Measurements from ENCODE around the gene LRMDA. TPM values are rescaled to one million over a fixed set of nuclear protein-coding genes. Genes with fewer than 3 reads are reported as not detected.

Gene LRMDA
- total and polyA plus RNA-seq, 3 experiments from 2014 or later = not detected

DNA sequence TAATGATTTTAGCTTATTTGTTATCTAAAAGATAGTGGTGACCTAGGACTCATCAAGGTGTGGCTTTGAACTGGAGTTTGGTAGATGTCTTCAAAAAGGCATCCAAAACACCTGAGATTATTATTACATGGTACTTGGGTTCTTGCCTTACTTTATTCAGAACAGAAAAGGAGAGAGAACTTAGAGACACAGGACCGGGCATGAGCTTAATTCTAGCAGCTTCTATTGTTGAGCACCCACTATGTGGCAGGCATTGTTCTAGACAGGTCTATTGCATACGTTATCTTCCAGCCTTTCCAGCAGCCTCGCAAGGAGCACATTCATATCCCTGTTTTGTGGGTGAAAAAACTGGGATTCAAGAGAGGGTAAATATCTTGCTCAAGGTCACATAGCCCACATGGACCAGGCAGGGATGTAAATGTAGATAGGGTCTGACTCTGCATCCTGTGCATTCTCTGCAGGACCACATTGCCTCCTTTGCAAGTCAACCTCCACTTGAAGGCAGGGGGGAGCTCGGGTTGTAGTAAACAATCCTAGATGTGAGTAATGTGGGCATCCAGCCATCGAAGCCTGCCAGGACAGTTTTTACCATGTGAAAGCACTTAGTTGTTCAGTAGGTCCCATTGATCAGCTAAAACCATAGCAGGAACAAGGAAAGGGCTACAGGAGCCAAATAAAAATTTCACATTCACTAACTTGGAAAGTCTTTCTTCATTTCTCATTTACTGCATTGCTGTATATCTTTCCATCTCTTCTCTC is 551.4 kb downstream of the LRMDA start:
- H3K36me3 ChIP-seq (ENCODE audit: insufficient read depth, low read length) = no peaks in the 10 kb centered on the region
- ChIA-PET POLR2A (no interaction called here), CTCF (no interaction called here)
- Mint-ChIP-seq H3K4me1 (no peaks in the 10 kb centered on the region), H3K9me3 (peaks cover 0 to 2% (median 0%) of the 10 kb centered on the region in 5 donors), H3K27me3 (peaks cover 0 to 2% of the 10 kb centered on the region in 2 donors), H3K36me3 (no peaks in the 10 kb centered on the region), H3K4me3 (no peak overlapping the region), H3K27ac (no peak overlapping the region)
- H3K4me3 ChIP-seq (ENCODE audit: low read length) = no peak overlapping the region
- no peaks in the 10 kb centered on the region for H3K4me1 ChIP-seq (ENCODE audit: insufficient read depth, low read length)
- DNase-seq = no peak
- H3K9me3 ChIP-seq (ENCODE audit: low read length) = no peaks in the 10 kb centered on the region
- H3K27me3 ChIP-seq (ENCODE audit: insufficient read depth, low read length, poor library complexity, severe bottlenecking) = no peaks in the 10 kb centered on the region
- H3K27ac ChIP-seq (ENCODE audit: low read depth, low read length) = no peak overlapping the region

DNA sequence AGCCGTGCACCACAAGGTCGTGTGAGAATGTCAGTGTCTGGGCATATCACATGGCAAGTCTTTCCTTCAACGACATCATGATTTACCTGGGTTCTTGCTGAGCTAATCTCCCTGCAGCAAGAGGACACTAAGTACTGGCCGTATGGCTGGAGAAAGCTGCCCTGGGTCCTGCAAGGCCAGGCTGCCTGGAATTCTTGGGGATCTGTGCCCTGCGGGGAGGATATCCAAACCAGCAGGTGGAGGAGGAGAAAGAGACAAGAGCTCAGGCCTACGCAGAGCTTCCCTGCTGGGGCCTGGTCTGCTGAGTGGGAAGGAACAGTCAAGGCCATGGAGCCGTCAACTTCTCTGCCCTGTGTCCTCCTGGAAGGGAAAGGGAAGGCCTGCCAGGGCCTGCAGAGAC is 552.6 kb downstream of the LRMDA start:
- Histone ChIP-seq H3K36me3 (ENCODE audit: insufficient read depth, low read length) (no peaks in the 10 kb centered on the region), H3K4me1 (ENCODE audit: insufficient read depth, low read length) (no peaks in the 10 kb centered on the region), H3K9me3 (ENCODE audit: low read length) (no peaks in the 10 kb centered on the region), H3K27me3 (ENCODE audit: insufficient read depth, low read length, poor library complexity, severe bottlenecking) (no peaks in the 10 kb centered on the region), H3K4me3 (ENCODE audit: low read length) (no peak overlapping the region), H3K27ac (ENCODE audit: low read depth, low read length) (no peak overlapping the region)
- H3K4me3 Mint-ChIP-seq = no peak overlapping the region
- ChIA-PET POLR2A (no interaction called here), CTCF (no interaction called here)
- H3K27ac Mint-ChIP-seq = no peak overlapping the region
- no peaks in the 10 kb centered on the region for H3K36me3 Mint-ChIP-seq
- DNase-seq = no peak
- no peaks in the 10 kb centered on the region for H3K4me1 Mint-ChIP-seq
- H3K27me3 Mint-ChIP-seq = no peaks in the 10 kb centered on the region
- peaks cover 0 to 2% (median 0%) of the 10 kb centered on the region in 5 donors for H3K9me3 Mint-ChIP-seq

DNA sequence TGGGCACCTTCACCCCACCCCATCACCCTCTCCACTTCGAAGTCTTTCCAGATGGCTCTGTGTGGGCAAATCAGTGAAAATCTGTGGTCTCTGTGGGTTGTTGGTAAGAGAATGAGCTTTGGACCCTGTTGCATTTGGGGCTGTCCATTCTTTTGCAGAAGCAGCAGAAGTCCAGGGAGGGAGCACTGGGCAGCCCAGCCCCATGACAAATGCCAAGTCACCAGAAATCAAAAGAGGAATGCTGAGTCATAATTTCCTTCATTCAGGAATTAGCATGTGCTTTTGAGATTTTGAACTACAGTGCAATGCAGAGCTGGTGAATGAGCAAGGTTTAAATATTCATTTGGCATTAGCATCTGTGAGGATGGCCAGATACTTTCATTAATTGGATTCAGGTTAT is 556.2 kb downstream of the LRMDA start:
- Mint-ChIP-seq H3K27me3 (no peaks in the 10 kb centered on the region), H3K4me3 (no peak overlapping the region), H3K4me1 (no peaks in the 10 kb centered on the region), H3K9me3 (peaks cover 0 to 2% (median 0%) of the 10 kb centered on the region in 5 donors), H3K36me3 (no peaks in the 10 kb centered on the region), H3K27ac (no peak overlapping the region)
- Histone ChIP-seq H3K4me1 (ENCODE audit: insufficient read depth, low read length) (no peaks in the 10 kb centered on the region), H3K36me3 (ENCODE audit: insufficient read depth, low read length) (no peaks in the 10 kb centered on the region), H3K27me3 (ENCODE audit: insufficient read depth, low read length, poor library complexity, severe bottlenecking) (no peaks in the 10 kb centered on the region), H3K27ac (ENCODE audit: low read depth, low read length) (no peak overlapping the region), H3K4me3 (ENCODE audit: low read length) (no peak overlapping the region), H3K9me3 (ENCODE audit: low read length) (no peaks in the 10 kb centered on the region)
- ChIA-PET POLR2A (no interaction called here), CTCF (no interaction called here)
- no peak for DNase-seq

DNA sequence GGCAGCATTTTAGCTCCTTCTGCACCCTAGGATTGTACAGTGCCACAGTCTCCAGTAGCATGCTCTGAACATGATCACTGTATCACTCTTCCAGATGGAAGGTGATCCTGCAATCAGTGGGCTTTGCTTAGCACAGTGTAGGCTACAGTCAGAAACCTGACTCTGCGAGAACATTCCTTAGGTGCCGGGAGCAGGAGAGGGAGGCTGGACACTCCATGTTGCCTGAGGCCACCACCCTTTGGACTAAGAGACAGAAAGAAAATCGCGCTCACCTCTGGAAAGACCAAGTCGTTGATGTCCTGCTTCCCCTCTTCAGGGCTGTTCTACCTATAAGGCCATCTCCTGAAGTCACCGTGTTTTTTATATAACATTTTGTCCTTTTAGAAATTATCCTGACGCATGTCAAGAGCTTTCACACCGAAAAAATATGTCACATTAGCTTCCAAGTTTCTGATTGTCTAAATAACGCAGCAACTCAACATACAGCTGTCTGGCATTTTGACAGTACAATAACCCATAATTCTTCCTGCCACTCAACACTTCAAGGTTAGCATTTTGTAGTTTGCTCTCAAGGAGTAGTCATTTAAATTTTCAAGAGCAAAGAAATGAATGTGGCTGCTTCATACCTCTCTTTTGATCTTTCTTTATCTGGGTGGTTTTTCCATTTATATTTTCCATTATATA is 563.1 kb downstream of the LRMDA start:
- Histone ChIP-seq H3K27me3 (ENCODE audit: insufficient read depth, low read length, poor library complexity, severe bottlenecking) (no peaks in the 10 kb centered on the region), H3K36me3 (ENCODE audit: insufficient read depth, low read length) (no peaks in the 10 kb centered on the region), H3K4me3 (ENCODE audit: low read length) (no peak overlapping the region), H3K9me3 (ENCODE audit: low read length) (no peaks in the 10 kb centered on the region), H3K4me1 (ENCODE audit: insufficient read depth, low read length) (no peaks in the 10 kb centered on the region), H3K27ac (ENCODE audit: low read depth, low read length) (no peak overlapping the region)
- H3K4me1 Mint-ChIP-seq = no peaks in the 10 kb centered on the region
- H3K36me3 Mint-ChIP-seq = no peaks in the 10 kb centered on the region
- POLR2A ChIA-PET = no interaction called here
- peaks cover 0 to 4% (median 0%) of the 10 kb centered on the region in 5 donors for H3K9me3 Mint-ChIP-seq
- DNase-seq = no peak
- H3K27me3 Mint-ChIP-seq = peaks cover 0 to 3% of the 10 kb centered on the region in 2 donors
- CTCF ChIA-PET = no interaction called here
- H3K27ac Mint-ChIP-seq = no peak overlapping the region
- H3K4me3 Mint-ChIP-seq = no peak overlapping the region

DNA sequence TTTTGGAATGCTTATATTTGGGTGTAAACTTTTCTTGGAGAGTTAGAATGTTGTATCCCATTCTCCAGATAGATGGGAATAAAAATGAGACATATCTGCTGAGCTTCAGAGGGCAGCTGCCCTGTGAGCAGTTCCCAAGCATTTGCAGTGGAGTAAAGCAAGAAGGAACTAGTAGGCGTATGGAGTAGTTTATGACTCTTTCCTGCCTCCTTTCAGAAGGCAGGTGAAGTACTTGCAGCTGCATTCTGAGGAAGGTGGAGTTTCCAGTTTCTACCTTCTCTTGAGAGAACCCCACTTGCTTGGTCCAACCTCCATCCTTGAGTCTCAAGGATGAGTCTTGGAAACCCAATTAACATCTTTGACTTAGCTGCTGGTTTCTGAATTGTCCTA is 563.6 kb downstream of the LRMDA start:
- ChIA-PET POLR2A (no interaction called here), CTCF (no interaction called here)
- no peaks in the 10 kb centered on the region for H3K36me3 ChIP-seq (ENCODE audit: insufficient read depth, low read length)
- Mint-ChIP-seq H3K4me1 (no peaks in the 10 kb centered on the region), H3K9me3 (peaks cover 0 to 4% (median 0%) of the 10 kb centered on the region in 5 donors), H3K4me3 (no peak overlapping the region), H3K27me3 (peaks cover 0 to 3% of the 10 kb centered on the region in 2 donors), H3K36me3 (no peaks in the 10 kb centered on the region), H3K27ac (no peak overlapping the region)
- H3K27me3 ChIP-seq (ENCODE audit: insufficient read depth, low read length, poor library complexity, severe bottlenecking) = no peaks in the 10 kb centered on the region
- no peak for DNase-seq
- H3K4me1 ChIP-seq (ENCODE audit: insufficient read depth, low read length) = no peaks in the 10 kb centered on the region
- no peak overlapping the region for H3K4me3 ChIP-seq (ENCODE audit: low read length)
- H3K9me3 ChIP-seq (ENCODE audit: low read length) = no peaks in the 10 kb centered on the region
- H3K27ac ChIP-seq (ENCODE audit: low read depth, low read length) = no peak overlapping the region

DNA sequence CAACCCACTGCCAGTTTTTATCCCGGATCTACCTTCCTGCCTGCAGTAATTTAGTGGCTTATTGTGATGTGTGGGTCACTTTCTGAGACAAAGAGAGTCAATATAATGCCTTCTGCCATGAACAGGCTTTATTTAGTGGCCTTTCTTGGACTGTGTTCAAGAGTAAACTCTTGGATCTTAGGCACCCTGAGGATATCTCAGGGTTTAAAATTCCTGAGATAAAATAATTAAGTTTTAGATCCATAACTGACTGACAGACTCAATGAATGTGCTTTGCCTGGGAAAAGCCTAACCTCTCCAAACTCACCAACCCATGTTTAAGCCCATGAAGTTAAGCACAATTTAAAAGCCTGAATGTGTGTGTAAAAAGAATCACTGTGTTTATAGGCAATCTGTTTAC is 564.3 kb downstream of the LRMDA start:
- peaks cover 0 to 3% of the 10 kb centered on the region in 2 donors for H3K27me3 Mint-ChIP-seq
- H3K36me3 Mint-ChIP-seq = no peaks in the 10 kb centered on the region
- Histone ChIP-seq H3K36me3 (ENCODE audit: insufficient read depth, low read length) (no peaks in the 10 kb centered on the region), H3K9me3 (ENCODE audit: low read length) (no peaks in the 10 kb centered on the region), H3K27ac (ENCODE audit: low read depth, low read length) (no peak overlapping the region), H3K4me1 (ENCODE audit: insufficient read depth, low read length) (no peaks in the 10 kb centered on the region), H3K4me3 (ENCODE audit: low read length) (no peak overlapping the region), H3K27me3 (ENCODE audit: insufficient read depth, low read length, poor library complexity, severe bottlenecking) (no peaks in the 10 kb centered on the region)
- peaks cover 0 to 4% (median 0%) of the 10 kb centered on the region in 5 donors for H3K9me3 Mint-ChIP-seq
- DNase-seq = no peak
- ChIA-PET POLR2A (no interaction called here), CTCF (no interaction called here)
- no peak overlapping the region for H3K4me3 Mint-ChIP-seq
- no peaks in the 10 kb centered on the region for H3K4me1 Mint-ChIP-seq
- no peak overlapping the region for H3K27ac Mint-ChIP-seq

DNA sequence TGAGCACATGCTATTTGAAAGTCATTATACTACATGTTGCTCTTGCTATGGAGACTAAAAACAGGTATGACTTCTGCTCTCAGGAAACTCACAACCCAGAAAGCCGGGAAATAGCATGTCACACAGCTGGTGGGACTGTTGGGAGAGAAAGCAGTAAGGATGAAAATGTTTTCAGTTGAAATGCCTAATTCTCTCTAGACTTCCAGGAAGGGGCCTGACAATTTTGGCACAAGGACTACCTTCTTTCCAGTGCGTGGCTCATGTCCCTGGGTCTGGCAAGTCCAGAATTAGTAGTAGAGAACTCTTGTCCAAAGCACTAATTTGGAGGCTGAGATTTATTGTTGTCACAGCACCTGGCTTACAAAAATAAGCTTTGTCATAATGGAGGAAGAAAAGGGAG is 567.6 kb downstream of the LRMDA start:
- ChIA-PET CTCF (no interaction called here), POLR2A (no interaction called here)
- Mint-ChIP-seq H3K4me3 (no peak overlapping the region), H3K36me3 (no peaks in the 10 kb centered on the region), H3K27me3 (peaks cover under 1 to 5% of the 10 kb centered on the region in 2 donors), H3K4me1 (no peaks in the 10 kb centered on the region), H3K27ac (no peak overlapping the region), H3K9me3 (peaks cover 0 to 8% (median 0%) of the 10 kb centered on the region in 5 donors)
- no peaks in the 10 kb centered on the region for H3K27me3 ChIP-seq (ENCODE audit: insufficient read depth, low read length, poor library complexity, severe bottlenecking)
- H3K36me3 ChIP-seq (ENCODE audit: insufficient read depth, low read length) = no peaks in the 10 kb centered on the region
- H3K4me3 ChIP-seq (ENCODE audit: low read length) = no peak overlapping the region
- H3K27ac ChIP-seq (ENCODE audit: low read depth, low read length) = no peak overlapping the region
- H3K4me1 ChIP-seq (ENCODE audit: insufficient read depth, low read length) = no peaks in the 10 kb centered on the region
- H3K9me3 ChIP-seq (ENCODE audit: low read length) = no peaks in the 10 kb centered on the region
- DNase-seq = no peak

DNA sequence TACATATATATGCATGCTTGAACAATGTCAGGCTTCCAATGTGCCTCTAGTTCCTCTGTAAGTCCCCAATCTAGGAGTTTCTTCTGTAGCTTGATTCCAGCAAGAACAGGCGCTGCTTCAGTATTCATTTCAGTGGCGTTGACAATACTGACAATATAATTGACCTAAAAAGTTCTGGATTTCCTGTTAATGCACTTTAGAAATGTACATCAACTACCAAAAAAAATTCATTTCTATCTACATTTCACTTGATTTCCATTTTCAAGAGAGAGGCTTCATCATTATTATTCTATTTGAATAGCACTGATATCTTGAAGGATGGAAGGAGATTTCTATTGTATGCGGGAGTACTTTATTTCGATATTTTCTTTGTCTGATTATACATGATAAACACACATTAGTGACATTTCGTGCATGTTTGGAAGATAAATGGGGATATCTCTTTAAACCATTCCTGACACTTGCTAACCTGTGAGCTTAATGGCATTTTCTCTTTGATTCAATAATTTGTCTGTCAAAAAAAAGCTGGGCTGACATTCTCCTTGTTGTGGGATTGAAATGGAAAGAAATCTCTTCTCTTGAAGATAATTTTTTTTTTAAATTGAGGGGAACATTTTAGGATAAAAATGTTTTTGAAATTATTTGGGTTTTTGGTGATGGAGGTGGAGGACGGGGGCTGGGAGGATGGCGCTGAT is 568.2 kb downstream of the LRMDA start:
- Histone ChIP-seq H3K9me3 (ENCODE audit: low read length) (no peaks in the 10 kb centered on the region), H3K27ac (ENCODE audit: low read depth, low read length) (no peak overlapping the region), H3K4me3 (ENCODE audit: low read length) (no peak overlapping the region), H3K27me3 (ENCODE audit: insufficient read depth, low read length, poor library complexity, severe bottlenecking) (no peaks in the 10 kb centered on the region), H3K36me3 (ENCODE audit: insufficient read depth, low read length) (no peaks in the 10 kb centered on the region), H3K4me1 (ENCODE audit: insufficient read depth, low read length) (no peaks in the 10 kb centered on the region)
- DNase-seq = no peak
- CTCF ChIA-PET = no interaction called here
- Mint-ChIP-seq H3K36me3 (no peaks in the 10 kb centered on the region), H3K27ac (no peak overlapping the region), H3K4me1 (no peaks in the 10 kb centered on the region), H3K27me3 (peaks cover 0 to 5% of the 10 kb centered on the region in 2 donors), H3K4me3 (no peak overlapping the region), H3K9me3 (peaks cover 0 to 8% (median 0%) of the 10 kb centered on the region in 5 donors)
- POLR2A ChIA-PET = no interaction called here

Measured in CD8-positive, alpha-beta memory T cell (primary cell).